ENCODE measurements around the gene ZNF726.
"Not testable (repeated sequence)": the region's sequence is repeated elsewhere in the genome, so short reads cannot be mapped to it uniquely, and the experiment has no call there.

ZNF726 gene

GRCh38 chr19:23914402-23915286 is at the start of gene ZNF726:
Gene ZNF726, plus strand, starts transcription at chr19:23914886. Its CDS starts 109 bp downstream, at chr19:23914995.
- DNase-seq (ENCODE audit: low read depth), result peak; percentile 65

DNA sequence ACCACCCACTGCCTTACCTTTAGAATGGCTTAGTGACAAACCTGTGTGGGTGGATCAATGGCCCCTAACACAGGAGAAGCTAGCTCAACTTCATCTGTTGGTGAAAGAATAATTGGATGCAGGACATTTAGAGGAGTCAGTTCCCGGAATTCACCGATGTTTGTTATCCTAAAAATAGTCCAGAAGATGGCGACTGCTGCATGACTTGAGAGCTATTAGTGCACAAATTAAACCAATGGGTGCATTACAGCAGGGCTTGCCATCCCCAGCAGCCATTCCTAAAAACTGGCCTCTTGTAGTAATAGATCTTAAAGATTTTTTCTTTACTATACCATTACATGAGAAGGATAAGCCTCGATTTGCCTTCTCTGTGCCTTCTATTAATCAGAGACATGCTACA is 46.8 kb upstream of the ZNF726 start:
- DNase-seq (ENCODE audit: low read depth), result no peak

- no peak for DNase-seq (ENCODE audit: low read depth)
Observed at GRCh38 chr19:23868630-23869029, 46.1 kb upstream of the ZNF726 start.

DNA sequence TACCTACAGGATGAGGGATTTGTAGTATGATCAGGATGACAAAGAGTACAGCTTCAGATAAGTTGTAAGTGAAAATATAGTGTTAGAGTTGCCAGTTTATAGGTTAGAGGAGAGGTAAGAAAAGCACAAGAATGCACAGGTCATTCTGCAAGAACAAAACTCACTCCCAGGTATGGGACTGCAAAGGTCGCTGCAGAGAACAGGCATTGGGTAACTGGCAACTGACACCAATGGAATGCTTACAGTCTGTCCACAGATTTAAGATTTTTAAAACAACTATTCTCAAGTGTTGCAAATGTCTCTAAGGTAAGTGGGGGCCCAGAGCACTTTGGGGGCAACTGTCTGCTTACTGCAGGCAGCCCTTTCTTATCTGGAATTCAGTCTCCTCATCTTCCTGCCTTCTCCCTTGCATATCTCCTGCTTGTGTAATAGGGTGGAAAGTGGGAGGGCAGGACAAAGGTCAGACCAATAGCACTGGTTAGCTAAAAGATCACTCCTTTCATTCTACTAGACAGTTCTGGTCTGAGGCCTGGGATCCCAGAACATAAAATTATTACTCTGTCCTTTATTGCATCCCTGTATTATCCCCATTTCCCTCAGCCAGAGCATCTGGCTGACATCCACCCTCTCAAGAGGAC is 42.3 kb upstream of the ZNF726 start:
- no peak for DNase-seq (ENCODE audit: low read depth)

- DNase-seq (ENCODE audit: low read depth), result no peak
Observed at GRCh38 chr19:23876261-23876660, 38.4 kb upstream of the ZNF726 start.

- not testable (repeated sequence) for DNase-seq (ENCODE audit: low read depth)
Observed at GRCh38 chr19:23876756-23877155, 37.9 kb upstream of the ZNF726 start.

GRCh38 chr19:23882493-23882892 is 32.2 kb upstream of the ZNF726 start:
- no peak for DNase-seq (ENCODE audit: low read depth)

- no peak for DNase-seq (ENCODE audit: low read depth)
Observed at GRCh38 chr19:23884363-23884762, 30.3 kb upstream of the ZNF726 start.

DNA sequence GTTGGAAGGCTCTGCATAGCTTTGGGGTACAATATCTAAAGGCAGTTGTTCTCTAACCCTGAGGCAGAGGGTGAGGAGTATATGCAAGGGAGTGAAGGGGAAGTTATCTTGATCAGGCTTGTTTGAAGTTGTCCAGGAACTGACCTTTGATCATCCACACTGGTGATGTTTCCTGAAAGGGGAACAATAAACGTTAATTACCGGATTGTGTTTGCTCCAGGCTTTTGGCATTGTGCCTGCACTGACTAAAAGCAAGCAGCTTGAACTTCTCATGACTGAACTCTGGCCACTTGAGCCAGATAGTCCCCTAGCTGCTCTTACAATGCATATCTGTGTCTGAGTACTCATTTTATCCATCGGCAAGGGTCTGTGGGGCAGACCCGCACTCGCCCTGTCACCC is 27.0 kb upstream of the ZNF726 start:
- DNase-seq (ENCODE audit: low read depth), result no peak

DNA sequence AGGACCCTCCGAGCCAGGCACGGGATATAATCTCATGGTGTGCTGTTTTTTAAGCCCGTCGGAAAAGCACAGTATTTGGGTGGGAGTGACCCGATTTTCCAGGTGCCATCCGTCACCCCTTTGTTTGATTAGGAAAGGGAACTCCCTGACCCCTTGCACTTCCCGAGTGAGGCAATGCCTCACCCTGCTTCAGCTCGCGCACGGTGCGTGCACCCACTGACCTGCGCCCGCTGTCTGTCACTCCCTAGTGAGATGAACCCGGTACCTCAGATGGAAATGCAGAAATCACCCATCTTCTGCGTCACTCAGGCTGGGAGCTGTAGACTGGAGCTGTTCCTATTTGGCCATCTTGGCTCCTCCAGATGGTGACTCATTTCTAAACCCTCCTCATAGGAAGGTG is 18.6 kb upstream of the ZNF726 start:
- not testable (repeated sequence) for DNase-seq (ENCODE audit: low read depth)

DNA sequence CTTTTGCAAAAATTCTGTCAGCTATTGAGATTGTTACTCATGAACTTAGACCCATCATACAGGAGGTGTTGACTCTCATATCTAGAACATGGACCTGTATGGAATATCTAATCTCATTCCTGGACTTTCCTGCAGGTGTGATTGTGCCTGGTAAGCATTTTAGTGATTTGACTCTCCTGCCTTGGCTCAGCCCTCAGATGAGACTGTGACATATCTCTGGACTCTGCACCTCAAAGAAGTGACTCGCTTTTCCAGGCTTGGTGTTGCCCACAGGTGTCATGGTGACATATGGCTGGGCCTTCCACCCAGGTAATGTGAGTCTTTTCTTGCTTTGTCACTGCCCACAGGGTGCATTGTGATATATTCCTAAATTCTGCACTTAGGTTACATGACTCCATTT is 17.8 kb upstream of the ZNF726 start:
- no peak for DNase-seq (ENCODE audit: low read depth)

DNA sequence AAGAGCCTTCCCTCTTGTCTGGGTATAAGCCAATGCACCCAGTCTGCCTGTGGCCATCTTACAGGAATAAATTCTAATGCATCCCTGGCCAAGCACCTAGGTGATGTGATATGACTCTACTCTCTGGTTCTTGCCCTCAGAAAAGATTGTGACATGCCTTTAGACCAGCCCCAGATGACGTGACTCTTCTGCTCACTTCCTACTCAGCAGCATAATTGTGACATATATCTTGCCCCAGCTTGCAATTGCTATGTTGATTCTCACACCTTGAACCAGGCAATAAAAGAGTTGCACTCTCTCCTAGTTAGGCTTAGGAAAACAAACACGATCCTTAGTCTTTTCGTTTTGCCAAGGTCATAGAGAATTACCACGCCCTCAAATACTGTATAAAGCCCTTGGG is 13.3 kb upstream of the ZNF726 start:
- no peak for DNase-seq (ENCODE audit: low read depth)

DNA sequence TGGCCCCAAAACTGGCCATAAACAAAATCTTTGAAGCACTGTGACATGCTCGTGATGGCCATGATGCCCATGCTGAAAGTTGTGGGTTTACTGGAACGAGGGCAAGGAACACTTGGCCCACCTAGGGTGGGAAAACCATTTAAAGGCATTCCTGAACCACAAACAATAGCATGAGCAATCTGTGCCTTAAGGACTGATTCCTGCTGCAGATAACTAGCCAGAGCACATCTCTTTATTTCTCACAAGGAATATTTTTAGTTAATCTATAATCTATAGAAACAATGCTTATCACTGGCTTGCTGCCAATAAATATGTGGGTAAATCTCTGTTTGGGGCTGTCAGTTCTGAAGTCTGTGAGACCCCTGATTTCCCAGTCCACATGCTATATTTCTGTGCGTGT is 10.3 kb upstream of the ZNF726 start:
- DNase-seq (ENCODE audit: low read depth), result no peak

- DNase-seq (ENCODE audit: low read depth), result no peak
Observed at GRCh38 chr19:23905771-23906170, 8.9 kb upstream of the ZNF726 start.

DNA sequence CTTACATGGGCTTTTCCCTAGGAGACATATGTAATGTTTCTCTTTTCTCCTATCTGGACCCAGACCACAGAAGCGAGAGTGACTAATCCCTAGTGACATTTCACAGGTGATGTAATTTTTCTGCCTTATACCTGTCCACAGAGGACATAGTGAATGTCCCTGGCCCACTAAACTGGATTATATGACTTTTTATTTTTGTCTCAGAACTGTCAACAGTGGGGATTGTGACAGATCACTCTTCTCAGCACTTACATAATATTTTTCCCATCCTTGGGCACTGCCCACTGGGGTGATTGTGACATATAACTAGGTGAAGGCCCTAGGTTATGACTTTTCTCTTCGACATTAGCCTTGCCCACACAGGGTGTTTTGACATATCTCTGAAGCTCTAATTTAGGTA is 7.9 kb upstream of the ZNF726 start:
- no peak for DNase-seq (ENCODE audit: low read depth)

DNA sequence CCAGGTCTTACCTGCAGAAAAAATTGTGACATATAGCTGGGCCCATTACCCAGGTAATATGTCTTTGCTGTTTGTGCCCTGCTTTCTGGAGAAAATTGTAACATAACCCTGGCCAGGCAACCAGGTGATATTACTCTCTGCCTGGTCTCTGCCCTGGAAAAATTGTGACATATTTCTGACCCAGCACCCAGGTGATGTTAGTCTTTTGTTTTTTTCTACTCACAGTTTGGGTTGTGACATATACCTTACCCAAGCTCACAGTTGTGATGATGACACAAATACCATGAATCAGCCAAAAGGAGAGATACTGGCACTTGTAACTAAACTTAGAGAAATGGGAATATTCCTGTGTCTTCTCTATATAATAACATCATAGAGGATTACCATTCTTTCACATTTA is 6.5 kb upstream of the ZNF726 start:
- no peak for DNase-seq (ENCODE audit: low read depth)

DNA sequence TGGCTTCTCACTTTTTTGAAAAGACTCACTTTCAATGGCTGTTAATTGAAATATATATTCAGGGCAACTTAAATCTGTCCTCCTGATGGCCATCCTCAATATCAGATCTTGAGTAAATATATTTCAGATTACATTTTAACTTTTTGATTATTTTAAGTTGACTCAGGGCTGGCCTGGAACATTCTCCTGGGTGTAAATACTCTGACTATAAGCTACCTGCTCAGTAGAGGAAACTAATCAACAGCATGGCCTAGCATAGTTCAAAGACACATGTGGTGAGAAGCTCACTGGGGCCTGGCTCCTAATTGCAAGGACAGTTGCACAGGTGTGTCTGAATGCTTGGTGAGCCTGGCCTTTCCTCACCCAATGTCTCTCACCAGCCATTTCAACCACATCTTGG is 5.5 kb upstream of the ZNF726 start:
- no peak for DNase-seq (ENCODE audit: low read depth)

- no peak for DNase-seq (ENCODE audit: low read depth)
Observed at GRCh38 chr19:23913931-23914330, 755 bp upstream of the ZNF726 start.

DNA sequence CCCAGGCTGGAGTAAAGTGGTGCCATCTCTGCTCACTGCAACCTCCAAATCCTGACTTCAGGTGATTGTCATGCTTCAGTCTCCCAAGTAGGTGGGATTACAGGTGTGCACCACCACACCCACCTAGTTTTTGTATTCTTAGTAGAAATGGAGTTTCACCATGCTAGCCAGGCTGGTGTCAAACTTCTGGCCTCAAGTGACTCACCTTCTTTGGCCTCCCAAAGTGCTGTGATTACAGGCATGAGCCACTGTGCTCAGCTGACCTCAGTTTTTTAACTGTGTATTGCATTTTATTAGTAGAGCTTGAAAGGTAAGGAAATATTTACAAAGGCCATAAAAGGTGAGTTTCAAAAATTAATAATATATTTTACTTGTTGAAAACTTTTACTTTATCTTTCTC is 2.3 kb downstream of the ZNF726 start:
- no peak for DNase-seq (ENCODE audit: low read depth)

GRCh38 chr19:23917856-23918255 is 3.2 kb downstream of the ZNF726 start:
- DNase-seq (ENCODE audit: low read depth), result no peak

- no peak for DNase-seq (ENCODE audit: low read depth)
Observed at GRCh38 chr19:23925285-23925684, 10.6 kb downstream of the ZNF726 start.

GRCh38 chr19:23932878-23933277 is 18.2 kb downstream of the ZNF726 start:
- DNase-seq (ENCODE audit: low read depth), result no peak

DNA sequence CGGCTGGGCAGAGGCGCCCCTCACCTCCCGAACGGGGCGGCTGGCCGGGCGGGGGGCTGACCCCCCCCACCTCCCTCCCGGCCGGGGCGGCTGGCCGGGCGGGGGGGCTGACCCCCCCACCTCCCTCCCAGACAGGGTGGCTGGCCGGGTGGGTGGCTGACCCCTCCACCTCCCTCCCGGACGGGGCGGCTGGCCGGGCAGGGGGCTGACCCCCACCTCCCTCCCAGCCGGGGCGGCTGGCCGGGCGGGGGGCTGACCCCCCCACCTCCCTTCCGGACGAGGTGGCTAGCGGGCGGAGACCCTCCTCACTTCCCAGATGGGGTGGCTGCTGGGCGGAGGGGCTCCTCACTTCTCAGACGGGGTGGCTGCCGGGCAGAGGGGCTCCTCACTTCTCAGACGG is 22.3 kb downstream of the ZNF726 start:
- not testable (repeated sequence) for DNase-seq (ENCODE audit: low read depth)

GRCh38 chr19:23943411-23943810 is 28.7 kb downstream of the ZNF726 start:
- DNase-seq (ENCODE audit: low read depth), result no peak
